Activated T-helper 17 cell treated with anti-CD3 and anti-CD28 coated beads, Interleukin-2, amount 50 U/mL, for 72 hours (primary cell): ENCODE data around the gene RPS25. TPM values are rescaled to one million over a fixed set of nuclear protein-coding genes. Genes with fewer than 3 reads are reported as not detected.
"Not testable (repeated sequence)": the region's sequence is repeated elsewhere in the genome, so short reads cannot be mapped to it uniquely, and the experiment has no call there.

Experiments
- ATAC-seq: fragments of 150-1000 bp; cut with Tn5 transposase; replicated peaks from 2 replicates; pipeline ENCODE4 v1.10.0; 2021; ENCODE audit warnings: mild to moderate bottlenecking, moderate library complexity
- H3K27ac Mint-ChIP-seq: one replicate; pipeline ENCODE4 v1.8.0; 2022; ENCODE audit warnings: mixed read lengths
- H3K27me3 Mint-ChIP-seq: one replicate; pipeline ENCODE4 v1.8.0; 2022; ENCODE audit warnings: mixed read lengths
- H3K36me3 Mint-ChIP-seq: one replicate; pipeline ENCODE4 v1.8.0; 2022; ENCODE audit warnings: low read depth, mild to moderate bottlenecking, mixed read lengths
- H3K4me1 Mint-ChIP-seq: one replicate; pipeline ENCODE4 v1.8.0; 2022; ENCODE audit warnings: mixed read lengths
- H3K4me3 Mint-ChIP-seq: one replicate; pipeline ENCODE4 v1.8.0; 2022; ENCODE audit warnings: mild to moderate bottlenecking, mixed read lengths
- H3K9me3 Mint-ChIP-seq: one replicate; pipeline ENCODE4 v1.8.0; 2022; ENCODE audit warnings: mixed read lengths
- total RNA-seq, 2 donors: library from RNA; stranded (reverse); gene quantifications; one replicate each; pipeline ENCODE4 v1.2.3, GENCODE V29; 2022

RPS25 gene
- total RNA-seq, 2 donors from 2014 or later = 1,597 to 2,232 TPM

DNA sequence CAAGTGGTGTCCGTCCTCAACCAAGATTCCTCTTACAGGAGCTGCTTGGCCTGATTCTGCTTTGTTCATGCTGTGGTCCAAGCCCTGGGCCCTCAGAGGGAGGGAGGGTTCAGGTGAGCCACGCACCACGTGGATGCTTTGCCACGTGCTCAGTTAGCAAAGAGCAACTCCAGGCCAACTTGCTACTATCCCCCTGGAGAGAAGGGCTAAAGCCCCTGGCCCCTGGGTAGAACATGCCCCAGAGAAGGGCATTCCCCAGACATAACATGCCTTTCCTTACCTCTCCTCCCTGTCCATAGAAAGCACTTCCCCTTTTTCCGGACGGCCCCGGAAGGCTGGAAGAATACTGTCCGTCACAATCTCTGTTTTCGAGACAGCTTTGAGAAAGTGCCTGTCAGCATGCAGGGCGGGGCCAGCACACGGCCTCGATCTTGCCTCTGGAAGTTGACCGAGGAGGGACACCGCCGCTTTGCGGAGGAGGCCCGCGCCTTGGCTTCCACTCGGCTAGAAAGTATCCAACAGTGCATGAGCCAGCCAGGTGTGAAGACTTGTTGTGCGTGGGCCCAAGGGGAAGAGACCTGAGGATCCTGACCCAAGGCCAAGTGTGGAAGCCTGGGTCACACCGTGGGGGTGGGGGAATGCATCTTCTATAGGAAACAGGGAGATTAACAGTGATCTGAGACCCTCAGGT lies 37.8 kb downstream of the RPS25 start:
- H3K4me3 Mint-ChIP-seq = no peak overlapping the region
- no peaks in the 10 kb centered on the region for H3K36me3 Mint-ChIP-seq
- no peak for ATAC-seq
- H3K27me3 Mint-ChIP-seq = no peaks in the 10 kb centered on the region
- no peaks in the 10 kb centered on the region for H3K9me3 Mint-ChIP-seq
- H3K27ac Mint-ChIP-seq = no peak overlapping the region
- H3K4me1 Mint-ChIP-seq = no peaks in the 10 kb centered on the region

DNA sequence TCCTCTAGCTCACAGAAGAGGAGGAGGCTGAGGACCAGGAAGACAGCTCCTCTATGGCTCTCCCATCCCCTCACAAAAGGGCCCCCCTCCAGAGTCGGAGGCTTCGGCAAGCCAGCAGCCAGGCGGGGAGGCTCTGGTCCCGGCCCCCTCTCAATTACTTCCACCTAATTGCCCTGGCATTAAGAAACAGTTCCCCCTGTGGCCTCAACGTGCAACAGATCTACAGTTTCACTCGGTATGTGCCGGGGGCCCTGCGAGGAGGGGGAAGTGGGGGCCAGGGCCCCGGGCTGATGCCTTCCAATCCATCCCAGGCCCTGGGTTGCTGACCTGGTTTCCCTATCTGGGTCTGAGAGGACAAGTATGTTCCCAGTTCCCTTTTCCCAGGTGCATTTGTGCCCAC lies 38.7 kb downstream of the RPS25 start:
- no peak for ATAC-seq
- no peaks in the 10 kb centered on the region for H3K36me3 Mint-ChIP-seq
- H3K4me3 Mint-ChIP-seq = no peak overlapping the region
- no peaks in the 10 kb centered on the region for H3K4me1 Mint-ChIP-seq
- H3K27ac Mint-ChIP-seq = no peak overlapping the region
- peaks cover 6% of the 10 kb centered on the region for H3K27me3 Mint-ChIP-seq
- no peaks in the 10 kb centered on the region for H3K9me3 Mint-ChIP-seq

DNA sequence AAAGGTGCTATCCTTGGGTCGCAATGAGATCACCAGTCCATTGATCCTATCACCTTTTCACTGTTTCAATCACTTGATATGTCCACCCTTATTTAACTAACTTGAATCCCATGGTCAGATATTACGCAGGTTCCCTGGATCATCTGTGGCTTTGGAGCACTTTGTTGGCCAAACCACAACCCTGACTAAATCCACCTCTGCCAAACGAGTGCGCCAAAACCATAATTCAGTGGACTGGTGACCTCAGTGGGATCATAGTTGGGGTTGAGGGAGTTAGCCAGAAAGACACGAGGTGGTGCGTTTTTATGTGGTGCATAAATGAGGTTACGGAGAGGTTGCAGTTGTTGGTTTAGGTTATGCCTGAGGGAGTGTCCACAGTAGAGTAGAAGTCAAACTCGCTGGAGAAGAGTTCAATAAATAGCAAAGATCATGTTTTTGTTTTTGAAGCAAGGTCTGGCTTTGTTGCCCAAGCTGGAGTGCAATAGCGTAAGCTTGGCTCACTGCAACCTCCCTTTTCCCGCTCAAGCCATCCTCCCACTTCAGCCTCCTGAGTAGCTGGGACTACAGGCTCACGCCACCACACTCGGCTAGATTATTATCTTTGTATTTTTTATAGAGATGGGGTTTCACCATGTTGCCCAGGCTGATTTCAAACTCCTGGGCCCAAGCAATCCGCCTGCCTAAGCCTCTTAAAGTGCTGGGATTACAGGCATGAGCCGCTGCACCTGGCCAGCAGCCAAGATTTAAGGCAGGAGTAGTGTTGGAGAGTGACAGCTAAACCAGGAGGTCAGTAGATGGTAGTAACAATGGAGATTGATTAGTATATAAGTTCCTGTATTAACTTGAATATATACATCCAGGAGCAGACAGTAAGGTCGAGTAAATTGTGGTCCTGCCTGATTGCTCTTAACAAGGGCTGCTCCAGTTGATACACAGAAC lies 42.1 kb downstream of the RPS25 start:
- H3K27ac Mint-ChIP-seq = no peak overlapping the region
- H3K9me3 Mint-ChIP-seq = no peaks in the 10 kb centered on the region
- H3K4me3 Mint-ChIP-seq = no peak overlapping the region
- no peaks in the 10 kb centered on the region for H3K36me3 Mint-ChIP-seq
- peaks cover 11% of the 10 kb centered on the region for H3K27me3 Mint-ChIP-seq
- no peaks in the 10 kb centered on the region for H3K4me1 Mint-ChIP-seq
- ATAC-seq = no peak

DNA sequence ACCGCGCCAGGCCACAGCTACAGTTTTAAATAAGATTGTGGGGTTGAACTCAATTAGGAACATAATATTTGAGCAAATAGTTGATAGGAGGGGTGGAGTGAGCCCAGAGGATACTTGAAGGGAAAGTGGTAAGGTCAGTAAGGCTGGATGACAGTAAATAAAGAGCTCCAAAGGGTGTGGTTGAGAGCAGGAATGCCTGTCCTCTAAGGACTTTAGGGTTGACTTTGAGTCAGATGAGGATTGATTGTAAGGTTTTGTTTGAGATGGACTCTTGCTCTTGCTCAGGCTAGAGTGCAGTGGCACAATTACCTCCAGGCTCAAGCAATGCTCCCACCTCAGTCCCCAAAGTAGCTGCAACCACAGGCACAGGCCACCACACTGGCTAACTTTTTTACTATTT lies 44.2 kb downstream of the RPS25 start:
- Mint-ChIP-seq H3K27me3 (peaks cover 11% of the 10 kb centered on the region), H3K27ac (no peak overlapping the region), H3K4me3 (no peak overlapping the region), H3K4me1 (no peaks in the 10 kb centered on the region), H3K36me3 (no peaks in the 10 kb centered on the region), H3K9me3 (no peaks in the 10 kb centered on the region)
- ATAC-seq = no peak

DNA sequence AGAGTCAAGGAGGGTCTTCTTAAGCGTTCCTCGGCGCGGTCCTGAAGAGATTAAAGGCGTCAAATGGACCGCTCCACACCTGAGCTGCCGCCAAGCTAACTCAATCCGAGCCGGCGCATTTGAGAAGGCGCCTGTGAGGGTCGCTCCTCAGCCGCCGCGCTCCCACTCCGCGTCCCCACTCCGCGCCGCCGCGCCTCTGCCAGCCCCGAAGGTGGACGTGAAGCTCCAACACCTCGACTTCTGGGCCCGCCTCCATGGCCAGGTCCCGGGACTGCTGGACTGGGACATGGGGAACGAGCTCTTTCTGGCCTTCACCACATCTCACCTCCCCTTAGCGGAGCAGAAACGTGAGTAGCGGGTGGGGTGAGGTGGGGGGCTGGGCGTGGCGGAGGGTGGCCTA lies 46.5 kb downstream of the RPS25 start, which contains the start of gene FOXR1:
FOXR1 (plus strand) TSS at position 116 of the 400 bp plus-strand sequence; CDS start at position 287, 171 bp downstream.
- no peak within 1 kb of the TSS for H3K27ac Mint-ChIP-seq
- ATAC-seq = no peak
- H3K36me3 Mint-ChIP-seq = no peaks in the 10 kb centered on the region
- H3K27me3 Mint-ChIP-seq = peaks cover 11% of the 10 kb centered on the region
- H3K4me3 Mint-ChIP-seq = no peak within 1 kb of the TSS
- no peaks in the 10 kb centered on the region for H3K9me3 Mint-ChIP-seq
- no peaks in the 10 kb centered on the region for H3K4me1 Mint-ChIP-seq

DNA sequence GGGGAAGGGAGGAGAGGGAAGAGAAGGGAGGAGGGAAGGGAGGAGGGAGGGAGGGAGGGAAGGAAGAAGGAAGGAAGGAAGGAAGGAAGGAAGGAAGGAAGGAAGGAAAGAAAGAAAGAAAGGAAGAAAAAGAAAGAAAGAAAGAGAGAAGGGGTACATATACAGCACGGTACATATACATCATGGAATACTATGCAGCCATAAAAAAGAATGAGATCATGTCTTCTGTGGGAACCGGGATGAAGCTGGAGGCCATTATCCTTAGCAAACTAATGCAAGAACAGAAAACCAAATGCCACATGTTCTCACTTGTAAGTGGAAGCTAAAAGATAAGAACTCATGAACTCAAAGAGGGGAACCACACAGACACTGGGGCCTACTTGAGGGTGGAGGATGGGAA lies 48.6 kb downstream of the RPS25 start:
- H3K27ac Mint-ChIP-seq, H3K9me3 Mint-ChIP-seq, H3K27me3 Mint-ChIP-seq, H3K4me3 Mint-ChIP-seq, H3K4me1 Mint-ChIP-seq, ATAC-seq, H3K36me3 Mint-ChIP-seq: not testable (repeated sequence)

Other genes with a start within 250 kb of the RPS25 start
- gene DDX6, start 227.2 kb downstream of the RPS25 start, total RNA-seq = 100 to 1,000 TPM; 149 to 209 TPM
- gene CXCR5, start 134.5 kb downstream of the RPS25 start, total RNA-seq = 10 to 100 TPM in 1 of 2 donors, 1 to 10 TPM in 1; 8.0 to 20.2 TPM
- gene BCL9L, start 92.4 kb downstream of the RPS25 start, total RNA-seq = 10 to 100 TPM; 30.2 to 49.6 TPM
- 1 to 10 TPM in 1 of 2 donors, under 1 TPM in 1; 0.43 to 7.1 TPM for gene UPK2, start 62.0 kb downstream of the RPS25 start, total RNA-seq
- gene FOXR1, start 46.6 kb downstream of the RPS25 start, total RNA-seq = under 1 TPM in 1 of 2 donors, not detected in 1; 0.98 TPM
- 10 to 100 TPM; 38.9 to 44.8 TPM for gene CENATAC, start 20.2 kb downstream of the RPS25 start, total RNA-seq
- 10 to 100 TPM; 75.2 to 77.6 TPM for gene TRAPPC4, start 423 bp upstream of the RPS25 start, total RNA-seq
- gene SLC37A4, start 12.5 kb upstream of the RPS25 start, total RNA-seq = 10 to 100 TPM; 28.1 to 36.8 TPM
- gene HYOU1, start 38.9 kb upstream of the RPS25 start, total RNA-seq = 100 to 1,000 TPM in 1 of 2 donors, 10 to 100 TPM in 1; 67.7 to 117 TPM
- gene VPS11, start 49.5 kb upstream of the RPS25 start, total RNA-seq = 10 to 100 TPM; 31.7 to 33.7 TPM
- gene HMBS, start 66.5 kb upstream of the RPS25 start, total RNA-seq = 10 to 100 TPM; 15.7 to 26.3 TPM
- 10 to 100 TPM; 57.6 to 85.7 TPM for gene DPAGT1, start 83.5 kb upstream of the RPS25 start, total RNA-seq
- gene C2CD2L, start 89.0 kb upstream of the RPS25 start, total RNA-seq = 10 to 100 TPM; 16.5 to 26.4 TPM
- gene HINFP, start 103.2 kb upstream of the RPS25 start, total RNA-seq = 10 to 100 TPM; 41.6 to 47.5 TPM
- not detected for gene ABCG4, start 130.7 kb upstream of the RPS25 start, total RNA-seq
- gene NLRX1, start 150.4 kb upstream of the RPS25 start, total RNA-seq = 10 to 100 TPM in 1 of 2 donors, 1 to 10 TPM in 1; 9.7 to 10.3 TPM
- under 1 TPM in 1 of 2 donors, not detected in 1; 0.19 TPM for gene NHERF4, start 167.1 kb upstream of the RPS25 start, total RNA-seq
- gene CBL, start 188.0 kb upstream of the RPS25 start, total RNA-seq = 10 to 100 TPM; 35.9 to 41.7 TPM